HG03460 (cell line): ENCODE data around the gene SNX7.

Experiments
- ATAC-seq: cut with Tn5 transposase; IDR thresholded peaks from one replicate; pipeline ENCODE4 v1.9.1; 2021; ENCODE audit not compliant: unreplicated experiment

The SNX7 gene

GRCh38 chr1:98661544-98662355 lies at the start of gene SNX7:
Gene SNX7 (plus strand): TSS chr1:98661721. CDS start chr1:98661732, 11 bp downstream.
- no peak for ATAC-seq

- ATAC-seq = no peak
Observed at GRCh38 chr1:98637316-98637715, 24.2 kb upstream of the SNX7 start.

- ATAC-seq = no peak
Observed at GRCh38 chr1:98638185-98638584, 23.3 kb upstream of the SNX7 start.

- no peak for ATAC-seq
Observed at GRCh38 chr1:98644510-98644909, 17.0 kb upstream of the SNX7 start.

- ATAC-seq = no peak
Observed at GRCh38 chr1:98651116-98651632, 10.3 kb upstream of the SNX7 start.

GRCh38 chr1:98653123-98653522 lies 8.4 kb upstream of the SNX7 start:
- no peak for ATAC-seq

GRCh38 chr1:98659879-98660278 lies 1.6 kb upstream of the SNX7 start:
- ATAC-seq = no peak

GRCh38 chr1:98660940-98661543 lies 479 bp upstream of the SNX7 start:
- no peak for ATAC-seq

- no peak for ATAC-seq
Observed at GRCh38 chr1:98662356-98662670, 792 bp downstream of the SNX7 start.

GRCh38 chr1:98668733-98669132 lies 7.2 kb downstream of the SNX7 start:
- ATAC-seq = no peak

- no peak for ATAC-seq
Observed at GRCh38 chr1:98669355-98670296, 8.1 kb downstream of the SNX7 start.

- ATAC-seq = no peak
Observed at GRCh38 chr1:98672189-98672588, 10.7 kb downstream of the SNX7 start.

GRCh38 chr1:98674075-98674781 lies 12.7 kb downstream of the SNX7 start:
- ATAC-seq = no peak

GRCh38 chr1:98675282-98675681 lies 13.8 kb downstream of the SNX7 start:
- no peak for ATAC-seq

- ATAC-seq = no peak
Observed at GRCh38 chr1:98677288-98677687, 15.8 kb downstream of the SNX7 start.

GRCh38 chr1:98681812-98682211 lies 20.3 kb downstream of the SNX7 start:
- ATAC-seq = no peak

GRCh38 chr1:98688110-98688739 lies 26.7 kb downstream of the SNX7 start:
- ATAC-seq = no peak

GRCh38 chr1:98690576-98690975 lies 29.1 kb downstream of the SNX7 start:
- no peak for ATAC-seq

- ATAC-seq = no peak
Observed at GRCh38 chr1:98692482-98692881, 31.0 kb downstream of the SNX7 start.

GRCh38 chr1:98693385-98693784 lies 31.9 kb downstream of the SNX7 start:
- ATAC-seq = no peak
